HCT116 (cell line): ENCODE data around the gene PFDN2. TPM values are rescaled to one million over a fixed set of nuclear protein-coding genes. Genes with fewer than 3 reads are reported as not detected.

Source experiments
- ATAC-seq: fragments of 200-7000 bp; cut with Tn5 transposase; 2 replicates; pipeline ENCODE4 v1.9.1; 2020; ENCODE audit warnings: mild to moderate bottlenecking, moderate library complexity
- BruUV-seq: library from RNA; stranded (reverse); fragments of 400-500 nt; replicated peaks from 2 replicates; lab custom pipeline; 2021; lab: Mats Ljungman, UMichigan
- CTCF ChIA-PET: fragments of 300-600 bp; sonication (Branson Sonifier 250); formaldehyde crosslinking; loops from one replicate; lab custom pipeline; 2021; ENCODE audit warnings: antibody characterized with exemption; lab: Charles Lee
- POLR2A ChIA-PET: fragments of 300-600, 350-600 bp; sonication (Branson Sonifier 250); formaldehyde crosslinking; loops from one replicate; lab custom pipeline; 2021; ENCODE audit warnings: antibody characterized with exemption; lab: Charles Lee
- RAD21 ChIA-PET, 2 experiments: fragments of 300-600 bp; sonication (Branson Sonifier 250); formaldehyde crosslinking; loops; one replicate each; lab custom pipeline; 2023; ENCODE audit warnings: low total read pairs in 2 of 2; ENCODE audit not compliant: uncharacterized antibody in 2 of 2, unreplicated experiment in 2 of 2, low non-redundant PET in 1 of 2; lab: Charles Lee
- DNase-seq: peaks from one replicate; pipeline ENCODE4 v3.0.0-alpha.2; 2010; ENCODE audit warnings: low read depth, low spot score
- H2AFZ ChIP-seq: fragments of 200-600 bp; shearing (Covaris generic), sonication (generic); 2 replicates; pipeline ENCODE4 v1.6.1; 2017; ENCODE audit warnings: low read depth, mixed run types, mixed read lengths, antibody characterized with exemption, low read length; ENCODE audit not compliant: poor library complexity, severe bottlenecking
- H3K27ac ChIP-seq: 2 replicates; pipeline ENCODE4 v1.5.1; 2012; ENCODE audit warnings: low read depth, low read length
- H3K27me3 ChIP-seq: fragments of 200-600 bp; sonication (generic); 2 replicates; pipeline ENCODE4 v1.6.1; 2016; ENCODE audit warnings: mixed run types, low read length, mixed read lengths; ENCODE audit not compliant: insufficient read depth
- H3K36me3 ChIP-seq, 2 experiments: fragments of 200-500 bp in 1 of 2; fragments of 200-600 bp in 1 of 2; sonication (Bioruptor generic) in 1 of 2; sonication (generic) in 1 of 2; 2 replicates each; pipeline versions ENCODE4 v1.5.1 to v1.6.1; 2014 to 2016; ENCODE audit warnings: low read length in 2 of 2, inconsistent platforms in 1 of 2, mixed read lengths in 1 of 2, mixed run types in 1 of 2; ENCODE audit not compliant: insufficient read depth in 2 of 2, control insufficient read depth in 1 of 2
- H3K4me1 ChIP-seq, 2 experiments: fragments of 200-600 bp in 1 of 2; sonication (generic) in 1 of 2; 2 replicates each; pipeline versions ENCODE4 v1.5.1 to v1.6.1; 2012 to 2017; ENCODE audit warnings: low read length in 2 of 2, inconsistent platforms in 1 of 2, mild to moderate bottlenecking in 1 of 2, mixed read lengths in 1 of 2, mixed run types in 1 of 2, moderate library complexity in 1 of 2; ENCODE audit not compliant: insufficient read depth in 2 of 2, control insufficient read depth in 1 of 2
- H3K4me2 ChIP-seq: fragments of 200-600 bp; sonication (generic); 2 replicates; pipeline ENCODE4 v1.6.1; 2017; ENCODE audit warnings: mixed run types, low read length, mixed read lengths
- H3K4me3 ChIP-seq, 2 experiments: fragments of 200-600 bp in 1 of 2; sonication (generic) in 1 of 2; replicated peaks in 1 of 2; 2 replicates each; pipeline ENCODE4 v1.5.1; 2011 to 2016; ENCODE audit warnings: low read length in 2 of 2, control low read depth in 1 of 2, low read depth in 1 of 2, mild to moderate bottlenecking in 1 of 2, mixed read lengths in 1 of 2, mixed run types in 1 of 2
- H3K79me2 ChIP-seq: fragments of 200-600 bp; sonication (generic); 2 replicates; pipeline ENCODE4 v1.6.1; 2017; ENCODE audit warnings: mild to moderate bottlenecking, mixed run types, low read length, moderate library complexity, mixed read lengths; ENCODE audit not compliant: insufficient read depth
- H3K9ac ChIP-seq: fragments of 200-600 bp; sonication (generic); 2 replicates; pipeline ENCODE4 v1.6.1; 2016; ENCODE audit warnings: low read length, mixed read lengths
- H3K9me2 ChIP-seq: fragments of 200-600 bp; sonication (generic), shearing (Covaris generic); 2 replicates; pipeline ENCODE4 v1.6.1; 2017; ENCODE audit warnings: mixed run types, mild to moderate bottlenecking, moderate library complexity; ENCODE audit not compliant: insufficient read depth
- H3K9me3 ChIP-seq, 2 experiments: fragments of 200-500 bp in 1 of 2; fragments of 200-600 bp in 1 of 2; sonication (Bioruptor generic) in 1 of 2; sonication (generic) in 1 of 2; 2 replicates each; pipeline ENCODE4 v1.6.1; 2014 to 2017; ENCODE audit warnings: low read length in 2 of 2, mixed read lengths in 2 of 2, inconsistent platforms in 1 of 2, low read depth in 1 of 2, mild to moderate bottlenecking in 1 of 2, mixed run types in 1 of 2, moderate library complexity in 1 of 2; ENCODE audit not compliant: control insufficient read depth in 1 of 2, insufficient read depth in 1 of 2
- H4K20me1 ChIP-seq: fragments of 200-600 bp; sonication (generic), shearing (Covaris generic); 2 replicates; pipeline ENCODE4 v1.6.1; 2017; ENCODE audit warnings: mixed run types, mild to moderate bottlenecking, moderate library complexity; ENCODE audit not compliant: insufficient read depth
- CBX3 ChIP-seq: IDR thresholded peaks from 2 replicates; pipeline ENCODE4 v1.6.1; 2012; ENCODE audit warnings: low read depth
- CEBPB ChIP-seq: IDR thresholded peaks from 2 replicates; pipeline ENCODE4 v1.6.1; 2012; ENCODE audit warnings: low read depth
- CTCF ChIP-seq, 3 experiments: fragments of 200-600 bp in 1 of 3; sonication (generic) in 1 of 3; IDR thresholded peaks in 2 of 3; conservative IDR thresholded peaks in 1 of 3; 2 replicates each; pipeline ENCODE4 v1.5.1; 2012 to 2017; ENCODE audit warnings: low read depth in 2 of 3, low read length in 2 of 3, antibody characterized with exemption in 1 of 3, borderline replicate concordance in 1 of 3, control low read depth in 1 of 3, mild to moderate bottlenecking in 1 of 3, mixed read lengths in 1 of 3, mixed run types in 1 of 3, moderate library complexity in 1 of 3; ENCODE audit not compliant: insufficient read depth in 1 of 3
- EGR1 ChIP-seq: IDR thresholded peaks from 2 replicates; pipeline ENCODE4 v1.6.1; 2012; ENCODE audit warnings: low read depth
- ELF1 ChIP-seq: IDR thresholded peaks from 2 replicates; pipeline ENCODE4 v1.6.1; 2012; ENCODE audit warnings: low read depth, borderline replicate concordance
- EZH2 ChIP-seq: fragments of 200-600 bp; sonication (generic); IDR thresholded peaks from 2 replicates; pipeline ENCODE4 v1.6.1; 2017; ENCODE audit warnings: antibody characterized with exemption, mixed run types
- EZH2phosphoT487 ChIP-seq: fragments of 200-600 bp; IDR thresholded peaks from 2 replicates; pipeline ENCODE4 v1.6.1; 2018; ENCODE audit warnings: antibody characterized with exemption, borderline replicate concordance
- FOSL1 ChIP-seq: IDR thresholded peaks from 2 replicates; pipeline ENCODE4 v1.6.1; 2012; ENCODE audit warnings: low read depth
- JUND ChIP-seq: IDR thresholded peaks from 2 replicates; pipeline ENCODE4 v1.6.1; 2012
- POLR2A ChIP-seq: IDR thresholded peaks from 2 replicates; pipeline ENCODE4 v1.7.0; 2011; ENCODE audit warnings: borderline replicate concordance; ENCODE audit not compliant: insufficient read depth, insufficient read length; ENCODE audit errors: extremely low read depth
- RAD21 ChIP-seq: IDR thresholded peaks from 2 replicates; pipeline ENCODE4 v1.6.1; 2012; ENCODE audit warnings: low read depth, mild to moderate bottlenecking
- SRF ChIP-seq: IDR thresholded peaks from 2 replicates; pipeline ENCODE4 v1.6.1; 2012; ENCODE audit warnings: low read depth
- TCF7L2 ChIP-seq: IDR thresholded peaks from 2 replicates; pipeline ENCODE4 v1.7.0; 2011; ENCODE audit warnings: borderline replicate concordance, inconsistent platforms; ENCODE audit not compliant: insufficient read depth, insufficient read length; ENCODE audit errors: extremely low read depth
- YY1 ChIP-seq: IDR thresholded peaks from 2 replicates; pipeline ENCODE4 v1.6.1; 2011; ENCODE audit warnings: low read length, low read depth, moderate library complexity, mild to moderate bottlenecking; ENCODE audit not compliant: insufficient replicate concordance; ENCODE audit errors: extremely low read depth
- ZBTB33 ChIP-seq: IDR thresholded peaks from 2 replicates; pipeline ENCODE4 v1.6.1; 2011; ENCODE audit warnings: mild to moderate bottlenecking, low read length, moderate library complexity; ENCODE audit not compliant: insufficient replicate concordance; ENCODE audit errors: extremely low read depth
- ZNF274 ChIP-seq: fragments of 200-500 bp; sonication (Bioruptor generic); IDR thresholded peaks from 2 replicates; pipeline ENCODE4 v1.6.1; 2014; ENCODE audit warnings: mild to moderate bottlenecking, low read depth, low read length, inconsistent platforms
- intact Hi-C: fragments of 100-400 bp; cut with micrococcal nuclease; formaldehyde crosslinking; loops from 2 replicates; pipeline ENCODE4 v1.10.0; 2022
- total RNA-seq: library from RNA; stranded (reverse); gene quantifications from one replicate; pipeline ENCODE4 v1.2.1, GENCODE V29; 2021; ENCODE audit not compliant: unreplicated experiment
- TF ChIP-seq, protein P1 (sequence below): IDR thresholded peaks from 2 replicates; pipeline ENCODE4 v1.6.1; 2012

PFDN2 gene
- total RNA-seq, 1 experiment from 2014 or later: 179 TPM

GRCh38 chr1:161139766-161140165 lies 21.9 kb upstream of the PFDN2 start:
- ChIA-PET POLR2A (no interaction called here), CTCF (interaction anchor here (0.6 to 0.9 kb wide), 2 partner anchors 35 to 68 kb away, joined by 3 read pairs; no protein-coding TSS in a partner anchor), RAD21 (interaction anchor here in 1 of 2 experiments (0.5 kb wide), 1 partner anchor 107 kb away, joined by 5 read pairs; no protein-coding TSS in a partner anchor)
- H3K9ac ChIP-seq: no peak overlapping the region
- H3K9me2 ChIP-seq: no peaks in the 10 kb centered on the region
- DNase-seq: no peak
- no peak overlapping the region for H2AFZ ChIP-seq
- H3K27me3 ChIP-seq: no peaks in the 10 kb centered on the region
- H3K9me3 ChIP-seq: no peaks in the 10 kb centered on the region
- BruUV-seq: no TSS peak
- TF ChIP-seq RAD21 (peak; percentile 82), FOSL1 (no peak), JUND (no peak), EZH2phosphoT487 (no peak), CTCF (IDR thresholded peaks at IDR 0.05 in 2 of 3, conservative IDR thresholded peaks at IDR 0.05 in 1 of 3; ENCODE audit: borderline replicate concordance in 1 of 3, insufficient read depth in 1 of 3, low read depth in 2 of 3, low read length in 2 of 3) (peak; percentile 52 to 81 (median 52))
- no peak overlapping the region for H3K27ac ChIP-seq
- ATAC-seq: peak; percentile 76
- H3K4me1 ChIP-seq: no peaks in the 10 kb centered on the region
- H4K20me1 ChIP-seq: no peaks in the 10 kb centered on the region
- intact Hi-C loops: loop anchor here (1.0 to 10.0 kb wide), 4 partner anchors 142 to 462 kb away; no protein-coding TSS in a partner anchor
- no peaks in the 10 kb centered on the region; the same call in 1 of the 2 replicates for H3K79me2 ChIP-seq
- no peaks in the 10 kb centered on the region for H3K36me3 ChIP-seq
- no peak overlapping the region for H3K4me2 ChIP-seq
- no peak overlapping the region for H3K4me3 ChIP-seq

- ChIA-PET POLR2A (no interaction called here), RAD21 (no interaction called here), CTCF (interaction anchor here (0.9 to 1.4 kb wide), 3 partner anchors 67 to 303 kb away, joined by 3 to 4 read pairs (median 3); no protein-coding TSS in a partner anchor)
- Histone ChIP-seq H2AFZ (no peak overlapping the region), H3K27me3 (no peaks in the 10 kb centered on the region), H3K9ac (no peak overlapping the region), H4K20me1 (no peaks in the 10 kb centered on the region), H3K79me2 (peaks cover 13% of the 10 kb centered on the region), H3K27ac (no peak overlapping the region), H3K4me1 (peaks cover 7 to 9% of the 10 kb centered on the region in 2 experiments; a peak in 2 of 4 replicates), H3K4me2 (no peak overlapping the region), H3K9me3 (no peaks in the 10 kb centered on the region), H3K9me2 (no peaks in the 10 kb centered on the region), H3K4me3 (no peak overlapping the region), H3K36me3 (no peaks in the 10 kb centered on the region)
- intact Hi-C loops: loop anchor here (5.0 kb wide), 1 partner anchor 301 kb away; no protein-coding TSS in a partner anchor
- BruUV-seq: no TSS peak
- DNase-seq: no peak
- no peak for ATAC-seq
- no peak for TF ChIP-seq CBX3
- TF ChIP-seq ELF1: no peak
- no peak for TF ChIP-seq SRF
- TF ChIP-seq ZNF274: no peak
- no peak for TF ChIP-seq RAD21
- TF ChIP-seq CEBPB: no peak
- no peak for TF ChIP-seq EZH2phosphoT487
- no peak for TF ChIP-seq YY1
- TF ChIP-seq POLR2A: no peak
- TF ChIP-seq, protein P1, sequence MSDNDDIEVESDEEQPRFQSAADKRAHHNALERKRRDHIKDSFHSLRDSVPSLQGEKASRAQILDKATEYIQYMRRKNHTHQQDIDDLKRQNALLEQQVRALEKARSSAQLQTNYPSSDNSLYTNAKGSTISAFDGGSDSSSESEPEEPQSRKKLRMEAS: no peak
- no peak for TF ChIP-seq EZH2
- no peak for TF ChIP-seq ZBTB33
- TF ChIP-seq EGR1: no peak
- TF ChIP-seq FOSL1: no peak
- no peak for TF ChIP-seq TCF7L2
- TF ChIP-seq, all 23 proteins: peak for 0
Measured at GRCh38 chr1:161138431-161138830, 20.6 kb upstream of the PFDN2 start.
